Measurements from ENCODE around the gene AMY2B. TPM values are rescaled to one million over a fixed set of nuclear protein-coding genes. Genes with fewer than 3 reads are reported as not detected.
"Not testable (repeated sequence)": the region's sequence is repeated elsewhere in the genome, so short reads cannot be mapped to it uniquely, and the experiment has no call there.

Gene AMY2B
- total RNA-seq, 2 experiments from 2014 or later: 3.1 to 3.3 TPM

- POLR2A ChIA-PET: no interaction called here
- CTCF ChIA-PET: no interaction called here
Measured at GRCh38 chr1:103616362-103616761, 45.0 kb downstream of the AMY2B start.

- CTCF ChIA-PET, POLR2A ChIA-PET: not testable (repeated sequence)
Measured at GRCh38 chr1:103616994-103617477, 45.6 kb downstream of the AMY2B start, which contains the start of gene AMY2A. Gene AMY2A (plus strand): TSS chr1:103617427. CDS start chr1:103617441, 14 bp downstream.

GRCh38 chr1:103627436-103627835 lies 56.0 kb downstream of the AMY2B start:
- CTCF ChIA-PET, POLR2A ChIA-PET: not testable (repeated sequence)

Other genes with a start within 250 kb of the AMY2B start
- gene RNPC3, start 45.9 kb upstream of the AMY2B start, total RNA-seq: 10 to 100 TPM; 15.0 to 15.1 TPM
- not detected for gene AMY2A, start 45.8 kb downstream of the AMY2B start, total RNA-seq
- not detected for gene AMY1A, start 84.2 kb downstream of the AMY2B start, total RNA-seq
- gene AMY1B, start 124.6 kb downstream of the AMY2B start, total RNA-seq: not detected
- gene AMY1C, start 178.3 kb downstream of the AMY2B start, total RNA-seq: not detected